Uterus (tissue), 2 donors: ENCODE measurements around the gene CTIF.

Source experiments
- POLR2A ChIP-seq, 2 donors: fragments of 450-650 bp; IDR thresholded peaks; one replicate each; pipeline ENCODE4 v1.6.1; 2016; ENCODE audit warnings: antibody characterized with exemption in 2 of 2, mild to moderate bottlenecking in 1 of 2, moderate library complexity in 1 of 2
- TF ChIP-seq, protein P1 (sequence below), 4 experiments: fragments of 200-600 bp in 2 of 4; fragments of 450-650 bp in 2 of 4; sonication (generic) in 2 of 4; IDR thresholded peaks; one replicate each; pipeline ENCODE4 v1.5.1; 2016 to 2019; ENCODE audit warnings: antibody characterized with exemption in 4 of 4, mild to moderate bottlenecking in 2 of 4, moderate library complexity in 1 of 4

- TF ChIP-seq, protein P1, sequence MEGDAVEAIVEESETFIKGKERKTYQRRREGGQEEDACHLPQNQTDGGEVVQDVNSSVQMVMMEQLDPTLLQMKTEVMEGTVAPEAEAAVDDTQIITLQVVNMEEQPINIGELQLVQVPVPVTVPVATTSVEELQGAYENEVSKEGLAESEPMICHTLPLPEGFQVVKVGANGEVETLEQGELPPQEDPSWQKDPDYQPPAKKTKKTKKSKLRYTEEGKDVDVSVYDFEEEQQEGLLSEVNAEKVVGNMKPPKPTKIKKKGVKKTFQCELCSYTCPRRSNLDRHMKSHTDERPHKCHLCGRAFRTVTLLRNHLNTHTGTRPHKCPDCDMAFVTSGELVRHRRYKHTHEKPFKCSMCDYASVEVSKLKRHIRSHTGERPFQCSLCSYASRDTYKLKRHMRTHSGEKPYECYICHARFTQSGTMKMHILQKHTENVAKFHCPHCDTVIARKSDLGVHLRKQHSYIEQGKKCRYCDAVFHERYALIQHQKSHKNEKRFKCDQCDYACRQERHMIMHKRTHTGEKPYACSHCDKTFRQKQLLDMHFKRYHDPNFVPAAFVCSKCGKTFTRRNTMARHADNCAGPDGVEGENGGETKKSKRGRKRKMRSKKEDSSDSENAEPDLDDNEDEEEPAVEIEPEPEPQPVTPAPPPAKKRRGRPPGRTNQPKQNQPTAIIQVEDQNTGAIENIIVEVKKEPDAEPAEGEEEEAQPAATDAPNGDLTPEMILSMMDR (IDR thresholded peaks at IDR 0.05): no peak
- TF ChIP-seq POLR2A (IDR thresholded peaks at IDR 0.05): no peak
These were observed 188.8 kb downstream of the CTIF start for GRCh38 chr18:48727681-48728080.
